HG03432 (cell line): Measurements from ENCODE around the gene MAP2K6.

ENCODE experiments used
- ATAC-seq: cut with Tn5 transposase; IDR thresholded peaks from one replicate; pipeline ENCODE4 v1.9.1; 2021; ENCODE audit warnings: mild to moderate bottlenecking, moderate library complexity; ENCODE audit not compliant: unreplicated experiment

The MAP2K6 gene

DNA sequence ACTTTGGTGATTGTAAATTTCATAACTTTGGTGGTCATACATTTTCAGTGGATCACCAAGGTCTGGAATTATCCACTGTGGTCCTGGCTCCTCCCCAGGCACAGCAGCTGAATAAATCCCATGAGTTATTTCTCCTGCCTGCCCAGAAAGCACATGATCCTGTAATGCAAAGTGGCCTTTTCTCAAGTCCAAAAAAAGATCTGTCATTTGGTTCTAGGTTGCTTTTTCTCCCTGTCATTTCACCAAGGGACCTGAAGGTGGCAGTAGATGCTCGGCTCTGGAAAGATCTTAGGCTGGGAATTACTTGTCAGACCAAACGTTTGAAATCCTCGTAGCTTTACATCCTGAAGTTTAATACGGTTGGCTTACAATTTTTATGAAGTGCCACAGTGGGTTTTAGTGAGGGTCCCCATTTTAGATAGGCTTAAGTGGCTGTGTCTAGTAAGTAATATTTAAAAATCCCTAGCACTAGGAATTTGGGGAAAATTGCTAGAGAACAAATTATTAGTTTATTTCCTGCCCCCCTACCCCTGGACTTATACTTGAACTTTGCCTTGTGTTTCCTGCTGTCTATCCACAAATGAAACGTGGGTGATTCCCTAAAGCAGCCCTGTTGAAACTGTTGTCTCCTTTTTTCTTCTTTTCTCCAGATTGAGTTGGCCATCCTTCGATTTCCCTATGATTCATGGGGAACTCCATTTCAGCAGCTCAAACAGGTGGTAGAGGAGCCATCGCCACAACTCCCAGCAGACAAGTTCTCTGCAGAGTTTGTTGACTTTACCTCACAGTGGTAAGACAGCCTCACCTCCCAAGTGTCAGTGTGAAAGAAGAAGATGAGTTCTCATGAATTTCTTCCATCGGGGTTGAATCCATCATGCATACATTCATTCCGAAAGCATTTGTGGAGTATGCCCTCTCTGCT lies 111.7 kb downstream of the MAP2K6 start:
- peak; percentile 44 for ATAC-seq

DNA sequence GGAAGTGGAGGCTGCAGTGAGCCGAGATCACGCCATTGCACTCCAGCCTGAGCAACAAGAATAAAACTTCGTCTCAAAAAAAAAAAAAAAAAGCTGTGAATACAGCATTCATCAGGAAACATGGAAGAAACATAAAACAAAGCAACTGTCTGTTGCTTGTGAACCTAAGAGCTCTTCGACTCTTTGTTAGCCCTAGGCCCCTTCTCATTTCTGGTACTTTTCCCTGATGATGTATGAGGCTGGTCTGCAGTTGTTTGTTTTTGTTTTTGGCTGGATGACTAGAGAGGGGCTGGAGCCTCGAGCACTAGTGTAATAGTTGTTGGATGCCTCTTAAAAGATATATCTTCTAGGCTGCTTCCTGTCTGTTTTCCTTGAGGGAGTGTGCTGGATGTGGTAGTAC lies 113.5 kb downstream of the MAP2K6 start:
- no peak for ATAC-seq

DNA sequence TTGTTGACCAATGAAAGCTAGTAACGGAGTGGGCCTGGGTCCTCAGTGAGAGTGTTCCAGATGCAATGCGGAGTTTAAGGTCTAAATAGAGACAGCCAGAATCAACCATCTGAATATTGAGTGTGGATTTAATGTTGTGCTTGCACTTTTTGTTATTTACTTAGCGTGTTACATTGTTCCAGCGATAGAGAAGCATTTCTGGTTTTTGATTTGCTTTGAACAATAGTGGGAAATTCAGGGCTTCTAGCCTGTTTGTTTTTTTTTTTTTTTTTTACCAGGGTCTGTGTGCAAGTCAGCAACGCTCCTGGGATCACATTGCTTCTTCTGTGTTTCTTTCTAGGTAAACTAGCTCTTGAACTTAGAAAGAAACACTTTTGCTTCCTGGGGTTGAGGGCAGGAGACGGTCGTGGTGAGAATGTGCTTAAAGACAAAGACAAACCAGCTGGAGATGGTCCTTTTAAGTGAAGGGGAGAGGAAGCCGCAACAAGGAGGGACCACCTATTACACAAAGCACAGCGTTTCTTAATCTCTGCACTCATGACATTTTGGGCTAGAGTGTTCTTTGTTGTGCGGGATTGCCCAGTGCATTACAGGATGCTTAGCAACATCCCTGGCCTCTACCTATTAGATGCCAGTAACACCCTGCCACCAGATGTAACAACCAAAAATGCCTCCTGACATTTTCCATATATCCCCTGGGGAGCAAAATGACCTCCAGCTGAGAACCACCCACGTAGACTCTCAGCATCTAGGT lies 119.2 kb downstream of the MAP2K6 start:
- no peak for ATAC-seq

DNA sequence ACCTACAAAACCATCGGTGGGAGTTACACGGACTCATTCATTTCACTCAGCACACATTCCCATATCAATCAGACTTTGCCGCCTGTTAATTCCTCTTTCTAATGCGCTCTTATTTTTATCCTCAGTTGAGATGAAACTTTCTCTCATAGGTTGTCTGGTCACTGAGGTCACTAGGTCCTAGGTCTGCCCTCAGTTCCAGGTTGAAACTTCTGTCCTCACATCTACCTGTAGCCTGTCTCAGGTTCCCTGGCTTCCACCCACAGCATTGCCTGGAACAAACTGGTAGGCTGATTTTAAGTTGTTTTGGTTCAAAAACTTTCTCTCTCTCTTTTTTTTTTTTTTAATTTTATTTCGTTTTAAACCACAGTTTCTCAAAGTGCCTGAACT lies 119.7 kb downstream of the MAP2K6 start:
- no peak for ATAC-seq

DNA sequence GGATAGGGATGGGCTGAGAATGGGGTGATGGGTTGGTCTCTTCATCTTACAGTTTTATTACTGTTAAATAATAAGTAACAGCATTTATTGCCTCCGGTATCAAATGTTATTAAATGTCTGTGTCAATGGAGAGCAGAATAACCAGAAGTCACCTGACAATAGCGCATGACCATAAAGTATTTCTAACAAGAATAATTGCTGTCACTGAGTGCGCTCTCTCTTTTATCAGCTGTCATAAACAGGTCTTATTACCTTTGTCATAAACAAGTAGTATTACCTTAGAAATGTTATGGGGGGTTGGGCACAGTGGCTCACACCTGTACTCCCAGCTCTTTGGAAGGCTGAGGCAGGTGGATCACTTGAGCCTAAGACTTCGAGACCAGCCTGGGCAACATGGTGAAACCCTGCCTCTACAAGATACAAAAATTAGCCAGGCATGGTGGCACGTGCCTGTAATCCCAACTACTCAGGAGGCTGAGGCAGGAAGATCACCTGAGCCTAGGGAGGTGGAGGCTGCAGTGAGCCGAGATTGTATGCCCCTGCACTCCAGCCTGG lies 120.6 kb downstream of the MAP2K6 start:
- ATAC-seq, result no peak

DNA sequence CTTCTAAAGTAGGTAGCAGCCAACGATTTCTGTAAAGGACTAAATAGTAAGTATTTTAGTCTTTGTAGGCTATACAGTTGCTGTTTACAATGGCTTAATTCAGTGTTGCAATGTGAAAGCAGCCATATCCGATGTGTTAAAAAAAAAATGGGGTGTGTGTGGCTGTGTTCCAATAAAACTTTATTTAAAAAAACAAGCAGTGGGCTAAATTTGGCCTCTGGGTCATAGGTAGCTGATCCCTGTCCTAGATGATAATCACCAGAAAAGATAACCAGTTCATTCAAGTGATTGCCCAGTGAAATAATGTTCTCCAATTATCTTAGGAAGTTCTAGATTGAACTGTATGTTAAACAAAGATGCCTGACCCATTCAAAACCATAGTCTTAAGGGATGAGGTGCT lies 124.3 kb downstream of the MAP2K6 start:
- ATAC-seq, result no peak

DNA sequence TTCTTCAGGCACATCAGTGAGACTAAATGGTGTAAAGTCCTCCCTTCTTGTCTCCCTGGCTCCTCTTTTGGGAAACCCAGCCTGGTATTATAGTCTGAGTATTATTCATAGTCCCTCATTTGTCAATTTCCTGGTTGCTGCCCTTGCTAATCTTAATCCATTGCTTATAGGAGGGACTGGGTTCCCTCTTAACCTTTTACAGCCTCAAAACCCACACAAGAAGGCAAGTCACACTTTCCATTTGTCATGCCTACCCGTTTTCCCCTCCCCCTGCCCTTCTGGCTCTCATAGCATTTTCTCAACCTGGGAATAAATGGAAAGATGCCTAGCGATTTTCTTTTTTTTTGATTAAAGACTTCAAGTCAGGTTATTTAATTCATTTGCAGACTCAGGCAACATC lies 124.8 kb downstream of the MAP2K6 start:
- ATAC-seq, result no peak

DNA sequence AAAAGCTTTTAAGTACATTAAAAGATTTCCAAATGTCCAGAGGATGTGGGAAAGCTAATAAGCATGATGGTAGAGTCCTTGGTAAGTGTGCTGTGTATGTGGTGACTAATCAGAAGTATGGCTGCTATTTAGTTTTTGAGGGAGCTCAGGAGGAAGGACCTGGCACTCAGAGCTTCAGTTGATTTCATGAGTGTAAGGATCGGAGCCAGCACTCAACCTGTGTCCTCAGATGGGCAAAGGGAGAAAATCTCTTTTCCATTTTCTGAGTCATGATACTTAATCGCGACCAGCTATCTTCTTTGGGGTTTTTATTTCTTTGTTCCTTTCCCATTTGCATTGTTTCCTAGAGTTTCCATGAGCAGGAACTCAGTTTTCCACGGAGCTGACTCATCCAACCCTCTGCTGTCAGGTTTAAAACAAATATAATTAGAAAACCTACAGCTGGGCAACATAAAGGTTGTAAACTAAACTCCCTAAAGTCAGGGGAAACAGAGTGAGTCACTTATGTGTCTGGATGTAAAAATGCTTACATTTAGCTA lies 125.4 kb downstream of the MAP2K6 start:
- no peak for ATAC-seq

DNA sequence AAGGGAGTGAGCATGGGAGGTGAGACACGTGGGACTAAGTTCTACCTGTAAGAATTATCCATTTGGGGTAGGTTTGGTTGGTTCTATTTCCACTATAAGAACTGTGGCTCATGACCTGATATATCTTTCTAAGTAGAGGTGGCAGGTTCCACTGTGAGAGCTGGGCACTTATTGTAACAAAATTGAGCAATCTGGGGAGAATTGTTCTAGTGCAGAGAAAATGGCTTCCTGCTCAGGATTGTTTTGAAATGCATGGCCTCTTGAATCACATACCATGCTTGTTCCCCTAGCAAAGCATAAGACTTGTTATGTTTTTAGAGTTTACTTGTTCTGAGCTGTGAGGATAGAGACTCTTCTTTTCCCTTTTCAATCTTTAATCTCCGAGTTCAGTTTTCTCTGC lies 125.9 kb downstream of the MAP2K6 start:
- no peak for ATAC-seq

DNA sequence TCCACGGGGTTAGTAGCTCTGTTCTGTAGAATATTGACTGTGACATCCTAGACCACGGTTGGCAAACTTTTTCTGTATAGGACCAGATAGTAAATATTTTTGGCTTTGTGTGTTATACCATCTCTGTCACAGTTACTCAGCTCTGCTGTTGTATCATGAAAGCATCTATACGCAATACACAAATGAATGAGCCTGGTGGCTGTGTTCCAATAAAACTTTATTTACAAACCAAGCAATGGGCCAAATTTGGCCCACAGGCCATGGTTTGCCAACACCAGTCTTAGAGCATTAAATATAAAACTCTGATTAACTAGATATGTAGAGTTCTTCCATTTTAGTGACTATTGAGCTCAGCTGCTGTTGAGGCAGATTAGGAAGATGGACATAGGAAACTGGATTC lies 132.7 kb downstream of the MAP2K6 start:
- ATAC-seq, result no peak

DNA sequence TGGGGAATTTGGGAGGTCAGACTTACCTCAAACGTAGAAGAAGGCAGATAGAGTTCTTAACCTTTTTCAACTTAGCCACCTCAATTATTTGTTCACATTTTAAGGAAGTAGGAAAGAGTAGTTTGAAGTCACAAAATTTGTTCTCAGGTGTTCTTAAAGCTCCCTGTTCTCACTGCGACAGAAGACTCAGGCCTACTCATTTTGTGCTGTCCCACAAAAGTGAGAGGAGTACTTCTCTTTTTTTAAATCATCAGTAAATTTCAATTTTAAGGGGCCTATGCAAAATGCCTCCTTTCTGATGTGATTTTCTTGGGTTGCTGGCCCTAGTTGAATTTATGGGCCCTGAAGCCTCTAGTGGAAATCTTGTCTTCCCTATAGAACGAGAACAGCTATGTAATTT lies 133.4 kb downstream of the MAP2K6 start:
- ATAC-seq, result peak; percentile 76

DNA sequence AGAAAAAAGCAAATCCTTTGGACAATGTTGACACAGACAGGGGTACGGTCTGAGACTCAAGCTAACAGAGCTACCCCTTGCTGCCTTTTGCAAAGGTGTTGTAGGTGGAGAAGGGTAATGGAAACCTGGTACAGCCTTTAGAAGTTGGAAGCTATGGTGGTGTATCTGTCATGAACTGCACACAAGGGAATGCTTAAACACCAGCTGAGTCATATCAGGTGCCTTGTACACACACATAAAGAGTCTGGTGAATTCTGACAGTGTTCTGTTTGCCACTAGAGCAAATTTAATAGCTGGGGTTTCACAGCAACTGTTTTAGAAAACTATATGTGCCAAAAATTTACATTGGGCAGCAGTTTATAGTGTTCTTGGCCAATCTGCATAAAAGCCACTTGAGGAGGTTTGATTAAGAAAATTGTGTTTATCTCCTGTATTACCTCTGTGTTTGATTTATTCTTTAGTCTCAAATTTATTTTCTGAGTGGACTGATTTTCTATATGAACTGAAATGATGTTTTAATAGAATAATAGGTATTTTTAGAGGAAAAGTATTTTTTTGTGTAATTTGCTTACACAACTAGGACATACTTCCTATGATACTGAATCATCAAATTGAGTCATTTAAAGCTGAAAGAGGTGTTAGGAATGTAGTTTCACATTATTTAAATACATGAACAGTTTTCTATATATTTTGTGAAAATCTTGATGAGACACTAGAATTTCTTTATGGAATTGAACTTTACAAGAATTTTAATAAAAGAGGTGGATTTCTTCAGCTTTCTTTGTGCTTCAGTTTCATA lies 136.9 kb downstream of the MAP2K6 start:
- ATAC-seq, result no peak

DNA sequence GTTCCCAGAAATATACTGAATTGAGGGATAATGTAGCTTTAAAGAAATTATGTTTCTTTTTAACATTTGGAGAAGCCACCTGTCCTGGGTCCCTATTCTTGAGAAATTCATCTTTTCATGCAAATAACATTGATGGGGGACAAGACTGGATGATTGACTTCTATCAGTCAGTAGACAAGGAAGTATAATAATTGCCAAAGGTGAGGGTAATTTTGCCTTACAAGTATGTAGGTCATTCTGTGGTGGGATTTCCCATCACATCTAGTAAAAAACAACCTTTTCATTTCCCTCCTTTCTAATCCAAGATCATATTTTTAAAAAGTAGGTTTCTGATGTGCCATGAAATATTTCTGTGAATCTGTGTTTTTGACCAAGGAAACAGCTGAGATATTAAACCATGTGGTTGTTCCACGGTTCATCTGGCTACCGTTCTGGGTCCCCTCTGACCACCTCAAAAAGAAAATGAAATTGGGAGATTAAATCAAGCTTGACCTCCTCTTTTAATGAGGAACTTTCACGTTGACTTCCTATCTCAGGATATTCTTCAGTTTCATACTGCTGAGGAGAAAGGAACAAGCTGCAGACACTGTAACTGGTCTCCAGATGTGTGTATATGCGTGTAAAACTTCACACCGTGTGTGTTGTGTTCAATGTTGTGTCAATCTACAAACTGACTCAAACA lies 138.6 kb downstream of the MAP2K6 start:
- no peak for ATAC-seq

DNA sequence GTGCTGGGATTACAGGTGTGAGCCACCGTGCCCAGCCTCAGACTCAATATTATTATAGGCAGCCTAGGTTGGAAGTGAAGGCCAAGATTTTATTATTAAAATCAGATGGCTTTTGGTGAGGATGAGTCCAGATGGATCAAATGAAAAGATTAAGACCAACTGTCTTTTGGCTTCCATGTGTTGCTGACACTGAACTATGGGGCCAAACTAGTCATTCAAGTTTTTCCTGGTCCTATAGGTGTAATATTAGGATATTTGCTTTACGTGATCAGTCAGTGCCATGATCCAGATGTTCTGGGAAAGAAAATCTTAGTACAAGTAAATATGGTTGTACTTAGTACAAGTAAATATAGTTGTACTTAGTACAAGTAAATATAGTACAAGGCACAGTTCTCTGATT lies 140.6 kb downstream of the MAP2K6 start:
- ATAC-seq, result no peak

DNA sequence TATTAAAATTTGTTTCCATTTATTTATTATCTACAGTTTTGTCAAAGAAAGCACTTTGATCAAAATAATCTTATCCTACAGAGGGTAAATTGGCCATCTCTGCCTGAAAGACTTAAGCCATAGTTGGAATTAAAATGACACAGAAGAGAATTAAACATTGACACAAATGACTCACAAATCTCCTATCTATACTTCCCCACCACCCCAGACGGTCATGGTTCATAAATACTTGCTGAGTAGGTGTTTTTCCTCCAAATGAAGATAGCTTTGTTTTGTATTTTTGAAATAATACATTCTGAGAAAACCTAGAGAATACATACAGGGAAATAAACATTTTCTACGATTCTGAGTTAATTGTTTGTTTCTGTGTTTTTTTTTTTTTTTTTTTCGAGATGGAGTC lies 142.8 kb downstream of the MAP2K6 start:
- ATAC-seq, result no peak

DNA sequence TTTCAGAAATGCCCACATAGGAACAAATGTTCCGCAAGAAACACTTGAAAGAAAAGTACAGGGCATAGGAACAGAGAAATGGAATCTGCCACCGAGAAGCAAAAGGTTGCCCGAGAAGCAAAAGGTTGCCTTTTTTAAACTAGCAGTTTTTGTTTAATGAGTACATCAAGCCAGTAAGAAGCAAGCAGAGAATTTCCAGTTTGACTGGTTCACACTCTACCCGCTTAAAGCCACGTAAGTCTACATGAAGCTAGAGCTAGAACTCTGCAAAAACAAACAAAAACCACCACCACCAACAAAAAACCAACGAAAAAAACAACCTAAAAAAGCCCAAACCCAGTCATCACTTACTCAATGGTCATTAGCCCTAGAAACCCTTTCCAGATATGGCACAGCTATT lies 144.3 kb downstream of the MAP2K6 start:
- no peak for ATAC-seq

DNA sequence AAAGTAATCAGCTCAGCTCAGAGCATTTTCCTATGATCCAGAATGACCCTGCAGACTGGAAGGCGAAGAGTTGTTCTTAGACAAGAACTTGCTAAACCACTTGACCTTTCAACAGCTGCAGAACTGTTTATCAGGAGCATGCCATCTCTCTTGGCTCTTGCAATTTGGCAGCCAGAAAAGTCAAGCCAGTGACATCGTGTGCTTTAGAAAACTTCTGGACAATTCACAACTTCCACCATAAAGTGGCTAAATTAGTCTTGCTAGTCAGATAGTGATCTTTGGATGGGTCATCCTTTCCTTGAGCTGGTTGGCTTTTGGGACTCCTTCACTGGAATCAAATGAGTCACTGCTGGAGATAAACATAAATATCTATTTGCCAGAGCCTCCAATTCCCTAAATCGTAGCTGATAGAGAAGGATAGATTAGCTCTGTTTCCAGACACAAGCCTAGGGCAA lies 146.5 kb downstream of the MAP2K6 start:
- ATAC-seq, result no peak

DNA sequence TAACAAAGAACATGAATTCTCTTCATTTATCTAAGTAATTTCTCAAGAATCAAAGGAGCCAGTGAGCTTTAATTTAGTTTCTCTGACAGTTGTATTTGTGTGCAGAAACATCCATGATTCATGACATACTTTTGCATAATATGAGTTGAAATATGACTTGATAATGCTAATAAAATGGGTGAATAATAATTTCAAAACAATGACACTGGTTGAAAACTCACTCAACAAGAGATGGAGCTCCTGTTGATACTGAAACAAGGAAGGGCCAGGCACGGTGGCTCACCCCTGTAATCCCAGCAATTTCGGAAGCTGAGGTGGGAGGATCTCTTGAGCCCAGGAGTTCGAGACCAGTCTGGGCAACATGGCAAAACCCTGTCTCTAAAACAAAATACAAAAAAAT lies 147.0 kb downstream of the MAP2K6 start:
- ATAC-seq, result no peak

DNA sequence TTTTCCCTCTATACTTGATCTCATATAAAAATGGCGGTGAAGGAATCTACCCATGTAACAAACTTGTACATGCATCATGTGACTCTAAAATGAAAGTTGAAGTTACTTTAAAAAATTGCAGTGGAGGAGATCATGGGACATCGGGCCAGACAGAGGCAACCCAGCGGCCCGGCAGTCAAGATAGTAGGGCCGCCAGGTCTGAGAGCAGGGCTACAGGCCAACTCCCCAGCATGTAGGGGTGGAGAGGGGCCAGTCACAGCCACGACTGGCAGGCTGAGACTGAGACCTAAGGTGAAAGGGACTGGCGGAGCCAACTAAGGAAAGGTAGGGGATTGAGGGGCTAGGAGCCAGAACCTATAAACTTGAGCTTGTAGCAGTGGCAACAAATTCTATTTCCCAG lies 150.9 kb downstream of the MAP2K6 start:
- no peak for ATAC-seq

DNA sequence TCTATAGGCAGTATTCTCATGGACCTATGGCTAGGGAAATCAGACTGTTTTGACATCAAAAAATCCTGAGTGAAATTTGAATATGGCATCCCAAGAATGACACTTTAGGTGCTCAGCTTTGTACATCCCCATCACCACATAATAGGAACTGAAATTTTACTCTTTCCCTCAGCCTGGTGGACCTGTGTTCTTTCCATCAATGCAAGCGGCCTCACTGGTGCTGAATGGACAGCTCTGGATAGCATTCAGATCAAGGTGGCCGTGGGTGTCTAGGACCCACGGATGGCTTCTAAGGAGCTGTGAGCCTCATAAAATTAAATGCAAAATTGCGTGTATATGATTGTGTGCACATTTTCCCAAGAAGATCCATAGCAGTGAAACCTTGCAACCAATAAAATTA lies 152.6 kb downstream of the MAP2K6 start:
- ATAC-seq, result no peak
